H9 (cell line): ENCODE data around the gene PCDHGA8. TPM values are rescaled to one million over a fixed set of nuclear protein-coding genes. Genes with fewer than 3 reads are reported as not detected.

Source experiments
- DNase-seq: peaks from one replicate; pipeline ENCODE4 v3.0.0-alpha.2; 2017
- H2AFZ ChIP-seq: one replicate; pipeline ENCODE4 v1.6.1; 2013; ENCODE audit warnings: mild to moderate bottlenecking, low read length, control low read depth, moderate library complexity
- H2AK5ac ChIP-seq: 2 replicates; pipeline ENCODE4 v1.6.1; 2013; ENCODE audit warnings: low read length, control low read depth, mixed read lengths; ENCODE audit not compliant: insufficient read length
- H2BK120ac ChIP-seq: one replicate; pipeline ENCODE4 v1.6.1; 2013; ENCODE audit warnings: low read depth, mild to moderate bottlenecking, low read length, control low read depth, inconsistent platforms; ENCODE audit not compliant: poor library complexity, severe bottlenecking
- H2BK12ac ChIP-seq: 2 replicates; pipeline ENCODE4 v1.6.1; 2013; ENCODE audit warnings: low read length, control low read depth, mixed read lengths, low read depth; ENCODE audit not compliant: insufficient read length
- H2BK15ac ChIP-seq: 2 replicates; pipeline ENCODE4 v1.6.1; 2013; ENCODE audit warnings: low read depth, low read length, control low read depth
- H2BK20ac ChIP-seq: one replicate; pipeline ENCODE4 v1.6.1; 2013; ENCODE audit warnings: low read depth, mild to moderate bottlenecking, low read length, control low read depth, inconsistent platforms; ENCODE audit not compliant: poor library complexity, severe bottlenecking
- H2BK5ac ChIP-seq: 2 replicates; pipeline ENCODE4 v1.6.1; 2013; ENCODE audit warnings: low read length, control low read depth, mixed read lengths; ENCODE audit not compliant: insufficient read length
- H3K14ac ChIP-seq: 2 replicates; pipeline ENCODE4 v1.6.1; 2013; ENCODE audit warnings: low read length, control low read depth; ENCODE audit not compliant: insufficient read depth
- H3K18ac ChIP-seq: 2 replicates; pipeline ENCODE4 v1.6.1; 2013; ENCODE audit warnings: low read depth, mild to moderate bottlenecking, mixed read lengths, low read length, control low read depth; ENCODE audit not compliant: insufficient read length
- H3K23ac ChIP-seq: 2 replicates; pipeline ENCODE4 v1.6.1; 2013; ENCODE audit warnings: low read length, control low read depth, mixed read lengths, low read depth; ENCODE audit not compliant: insufficient read length
- H3K23me2 ChIP-seq: 2 replicates; pipeline ENCODE4 v1.6.1; 2013; ENCODE audit warnings: low read depth, mild to moderate bottlenecking, mixed read lengths, low read length, control low read depth; ENCODE audit not compliant: insufficient read length, poor library complexity, severe bottlenecking
- H3K27ac ChIP-seq: 2 replicates; pipeline ENCODE4 v1.5.1; 2013; ENCODE audit warnings: low read length, control low read depth, mixed read lengths, low read depth; ENCODE audit not compliant: insufficient read length
- H3K27me3 ChIP-seq: 2 replicates; pipeline ENCODE4 v1.6.1; 2013; ENCODE audit warnings: low read length, control low read depth, inconsistent platforms; ENCODE audit not compliant: insufficient read depth
- H3K4ac ChIP-seq: 2 replicates; pipeline ENCODE4 v1.6.1; 2013; ENCODE audit warnings: low read depth, mild to moderate bottlenecking, control low read depth, inconsistent platforms, low read length, moderate library complexity
- H3K4me1 ChIP-seq: 2 replicates; pipeline ENCODE4 v1.6.1; 2013; ENCODE audit warnings: low read length, control low read depth, inconsistent platforms; ENCODE audit not compliant: insufficient read depth
- H3K4me2 ChIP-seq: 2 replicates; pipeline ENCODE4 v1.6.1; 2013; ENCODE audit warnings: low read length, control low read depth, mixed read lengths; ENCODE audit not compliant: insufficient read length, insufficient read depth
- H3K56ac ChIP-seq: 2 replicates; pipeline ENCODE4 v1.6.1; 2013; ENCODE audit warnings: low read depth, mild to moderate bottlenecking, mixed read lengths, low read length, control low read depth; ENCODE audit not compliant: insufficient read length
- H3K79me1 ChIP-seq: 2 replicates; pipeline ENCODE4 v1.6.1; 2013; ENCODE audit warnings: low read depth, mild to moderate bottlenecking, moderate library complexity, low read length, control low read depth, inconsistent platforms; ENCODE audit not compliant: insufficient read depth, poor library complexity, severe bottlenecking
- H3K79me2 ChIP-seq: 2 replicates; pipeline ENCODE4 v1.6.1; 2013; ENCODE audit warnings: low read length, control low read depth, inconsistent platforms; ENCODE audit not compliant: insufficient read depth
- H3K9ac ChIP-seq: 2 replicates; pipeline ENCODE4 v1.6.1; 2013; ENCODE audit warnings: low read length, control low read depth, mixed read lengths; ENCODE audit not compliant: insufficient read length; ENCODE audit errors: extremely low read depth
- H3K9me3 ChIP-seq: one replicate; pipeline ENCODE4 v1.6.1; 2013; ENCODE audit warnings: low read depth, low read length, inconsistent platforms; ENCODE audit not compliant: control insufficient read depth
- H3T11ph ChIP-seq: one replicate; pipeline ENCODE4 v1.6.1; 2013; ENCODE audit warnings: mild to moderate bottlenecking, low read length, control low read depth, inconsistent platforms
- H4K20me1 ChIP-seq: one replicate; pipeline ENCODE4 v1.6.1; 2013; ENCODE audit not compliant: control insufficient read depth, insufficient read length, insufficient read depth
- H4K5ac ChIP-seq: 2 replicates; pipeline ENCODE4 v1.6.1; 2013; ENCODE audit warnings: low read depth, mild to moderate bottlenecking, mixed read lengths, low read length, control low read depth; ENCODE audit not compliant: insufficient read length
- H4K8ac ChIP-seq: replicated peaks from 2 replicates; pipeline ENCODE4 v1.6.1; 2013; ENCODE audit warnings: low read length, control low read depth, mixed read lengths, low read depth; ENCODE audit not compliant: insufficient read length
- H4K91ac ChIP-seq: 2 replicates; pipeline ENCODE4 v1.6.1; 2013; ENCODE audit warnings: low read depth, mild to moderate bottlenecking, moderate library complexity, mixed read lengths, low read length, control low read depth; ENCODE audit not compliant: insufficient read length
- H3K27ac Mint-ChIP-seq, 3 experiments: 2 replicates in 2 of 3; 3 replicates in 1 of 3; pipeline ENCODE4 v1.8.0; 2020 to 2021; ENCODE audit warnings: mixed read lengths in 3 of 3, mild to moderate bottlenecking in 1 of 3, moderate library complexity in 1 of 3
- H3K27me3 Mint-ChIP-seq: 2 replicates; pipeline ENCODE4 v1.8.0; 2021; ENCODE audit warnings: low read depth, mild to moderate bottlenecking, moderate library complexity, mixed read lengths
- H3K36me3 Mint-ChIP-seq, 3 experiments: 2 replicates in 2 of 3; 3 replicates in 1 of 3; pipeline ENCODE4 v1.8.0; 2020 to 2021; ENCODE audit warnings: low read depth in 3 of 3, mixed read lengths in 3 of 3; ENCODE audit not compliant: insufficient read depth in 1 of 3
- H3K4me1 Mint-ChIP-seq, 2 experiments: 2 replicates each; pipeline ENCODE4 v1.8.0; 2020; ENCODE audit warnings: mixed read lengths in 2 of 2
- H3K4me3 Mint-ChIP-seq, 2 experiments: 2 replicates in 1 of 2; 3 replicates in 1 of 2; pipeline ENCODE4 v1.8.0; 2020 to 2021; ENCODE audit warnings: mild to moderate bottlenecking in 2 of 2, mixed read lengths in 2 of 2, moderate library complexity in 1 of 2
- H3K9me3 Mint-ChIP-seq, 2 experiments: 2 replicates in 1 of 2; 3 replicates in 1 of 2; pipeline ENCODE4 v1.8.0; 2020; ENCODE audit warnings: mild to moderate bottlenecking in 2 of 2, mixed read lengths in 2 of 2, moderate library complexity in 1 of 2
- WGBS: extraction: QIAGEN DNeasy Blood & Tissue Kit; methylation state at CpG from one replicate; pipeline ENCODE4 v1.1.7; 2013; ENCODE audit warnings: missing lambda C conversion rate, low lambda C conversion rate, mixed read lengths; ENCODE audit not compliant: insufficient read length; ENCODE audit errors: extremely low coverage; 5-methylcytosine and 5-hydroxymethylcytosine counted together
- total RNA-seq: library from RNA; stranded (reverse); gene quantifications from 2 replicates; pipeline ENCODE4 v1.2.1, GENCODE V29; 2021
- TF ChIP-seq, protein P1 (sequence below): fragments of 200-600 bp; sonication (generic); conservative IDR thresholded peaks from 3 replicates; pipeline ENCODE4 v1.8.0; 2021; ENCODE audit warnings: antibody characterized with exemption, mild to moderate bottlenecking

PCDHGA8 gene
- total RNA-seq, 1 experiment from 2014 or later, result 0.90 TPM

DNA sequence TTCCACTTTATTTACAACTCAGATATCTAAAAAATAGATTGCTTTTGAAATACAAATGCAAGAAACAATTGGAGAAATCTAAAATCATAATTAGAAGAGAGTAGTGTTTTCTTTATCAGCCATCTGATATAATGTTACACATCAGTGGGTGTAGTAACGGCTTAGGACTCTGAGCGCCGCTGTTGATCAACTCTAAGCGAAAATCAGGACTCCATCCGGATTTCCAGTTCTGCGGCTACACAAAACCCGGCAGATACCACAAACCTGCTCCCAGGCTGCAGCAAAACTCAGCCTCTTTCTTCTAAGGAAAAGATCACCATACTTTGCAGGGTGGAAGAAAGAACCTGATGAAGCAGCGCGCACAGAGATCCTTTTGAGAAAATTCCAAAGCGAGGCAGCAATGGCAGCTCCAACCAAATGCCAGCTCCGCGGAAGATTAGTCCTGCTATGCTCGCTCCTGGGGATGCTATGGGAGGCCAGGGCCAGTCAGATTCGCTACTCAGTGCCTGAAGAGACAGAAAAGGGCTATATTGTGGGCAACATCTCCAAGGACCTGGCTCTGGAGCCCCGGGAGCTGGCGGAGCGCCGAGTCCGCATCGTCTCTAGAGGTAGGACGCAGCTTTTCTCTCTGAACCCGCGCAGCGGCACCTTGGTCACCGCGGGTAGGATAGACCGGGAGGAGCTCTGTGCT, 10.3 kb downstream of the PCDHGA8 start, which contains the start of gene PCDHGA9:
Gene PCDHGA9 (plus strand): TSS at position 226 of the 691 bp plus-strand sequence. CDS start 175 bp downstream, at position 401.
- H4K8ac ChIP-seq, result no peak within 1 kb of the TSS
- H3K79me1 ChIP-seq, result no peaks in the 10 kb centered on the region
- no peak within 1 kb of the TSS for H2BK5ac ChIP-seq
- H3K14ac ChIP-seq, result no peak within 1 kb of the TSS; the same call in 1 of the 2 replicates
- no peak within 1 kb of the TSS for H3K4me2 ChIP-seq
- no peak within 1 kb of the TSS for H2BK120ac ChIP-seq
- Mint-ChIP-seq H3K27me3 (no peaks in the 10 kb centered on the region), H3K4me3 (no peak within 1 kb of the TSS), H3K4me1 (no peaks in the 10 kb centered on the region), H3K27ac (peak within 1 kb of the TSS in 1 of 3 experiments; percentile 25; a peak in 1 of 7 replicates), H3K36me3 (peaks cover 17 to 31% (median 29%) of the 10 kb centered on the region in 3 experiments), H3K9me3 (peaks cover 31 to 50% of the 10 kb centered on the region in 2 experiments)
- no peak within 1 kb of the TSS for H3K18ac ChIP-seq
- WGBS, result no CpG with 5 or more reads among the region's 27 CpGs
- no peak within 1 kb of the TSS for H2BK15ac ChIP-seq
- no peak within 1 kb of the TSS for H3K23ac ChIP-seq
- no peak for DNase-seq
- no peak within 1 kb of the TSS for H3K9ac ChIP-seq
- H2AK5ac ChIP-seq, result no peak within 1 kb of the TSS
- H3K4ac ChIP-seq, result no peak within 1 kb of the TSS
- H2AFZ ChIP-seq, result no peak within 1 kb of the TSS
- no peaks in the 10 kb centered on the region for H3K23me2 ChIP-seq
- no peaks in the 10 kb centered on the region for H4K20me1 ChIP-seq
- H4K91ac ChIP-seq, result no peak within 1 kb of the TSS
- no peak within 1 kb of the TSS for H3K27ac ChIP-seq
- no peaks in the 10 kb centered on the region for H3K79me2 ChIP-seq
- H3K56ac ChIP-seq, result no peak within 1 kb of the TSS
- no peak within 1 kb of the TSS for H2BK20ac ChIP-seq
- no peaks in the 10 kb centered on the region for H3K27me3 ChIP-seq
- H3K9me3 ChIP-seq, result peaks cover 29% of the 10 kb centered on the region
- no peak within 1 kb of the TSS for H4K5ac ChIP-seq
- H3T11ph ChIP-seq, result no peak within 1 kb of the TSS
- TF ChIP-seq, protein P1, sequence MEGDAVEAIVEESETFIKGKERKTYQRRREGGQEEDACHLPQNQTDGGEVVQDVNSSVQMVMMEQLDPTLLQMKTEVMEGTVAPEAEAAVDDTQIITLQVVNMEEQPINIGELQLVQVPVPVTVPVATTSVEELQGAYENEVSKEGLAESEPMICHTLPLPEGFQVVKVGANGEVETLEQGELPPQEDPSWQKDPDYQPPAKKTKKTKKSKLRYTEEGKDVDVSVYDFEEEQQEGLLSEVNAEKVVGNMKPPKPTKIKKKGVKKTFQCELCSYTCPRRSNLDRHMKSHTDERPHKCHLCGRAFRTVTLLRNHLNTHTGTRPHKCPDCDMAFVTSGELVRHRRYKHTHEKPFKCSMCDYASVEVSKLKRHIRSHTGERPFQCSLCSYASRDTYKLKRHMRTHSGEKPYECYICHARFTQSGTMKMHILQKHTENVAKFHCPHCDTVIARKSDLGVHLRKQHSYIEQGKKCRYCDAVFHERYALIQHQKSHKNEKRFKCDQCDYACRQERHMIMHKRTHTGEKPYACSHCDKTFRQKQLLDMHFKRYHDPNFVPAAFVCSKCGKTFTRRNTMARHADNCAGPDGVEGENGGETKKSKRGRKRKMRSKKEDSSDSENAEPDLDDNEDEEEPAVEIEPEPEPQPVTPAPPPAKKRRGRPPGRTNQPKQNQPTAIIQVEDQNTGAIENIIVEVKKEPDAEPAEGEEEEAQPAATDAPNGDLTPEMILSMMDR, result peak; percentile 56
- H3K4me1 ChIP-seq, result no peaks in the 10 kb centered on the region
- no peak within 1 kb of the TSS for H2BK12ac ChIP-seq
